Measurements from ENCODE around the gene CAPS. TPM values are rescaled to one million over a fixed set of nuclear protein-coding genes. Genes with fewer than 3 reads are reported as not detected.

The CAPS gene
- total RNA-seq, 1 experiment from 2014 or later = 0.92 TPM

GRCh38 chr19:5925830-5926427, 11.9 kb downstream of the CAPS start:
- intact Hi-C loops (cut with micrococcal nuclease; ENCODE audit: unreplicated experiment) = no loop called here
- CTCF ChIA-PET = interaction anchor here (0.6 to 1.1 kb wide), 2 partner anchors 96 to 104 kb away, joined by 3 read pairs; no protein-coding TSS in a partner anchor
- Histone ChIP-seq H3K4me1 (ENCODE audit: insufficient read depth, low read length, poor library complexity, severe bottlenecking) (no peaks in the 10 kb centered on the region), H3K9me3 (ENCODE audit: low read depth, low read length, poor library complexity, severe bottlenecking) (no peaks in the 10 kb centered on the region), H3K27ac (ENCODE audit: low read depth, low read length, poor library complexity, severe bottlenecking) (no peak overlapping the region), H3K36me3 (ENCODE audit: insufficient read depth, low read length, poor library complexity, severe bottlenecking) (peaks cover 81% of the 10 kb centered on the region), H3K4me3 (ENCODE audit: low read depth, low read length, poor library complexity, severe bottlenecking) (no peak overlapping the region), H3K27me3 (replicated peaks; ENCODE audit: insufficient read depth, low read depth, low read length, poor library complexity) (no peaks in the 10 kb centered on the region)
- no TSS peak for BruUV-seq (replicated peaks)
- no peak for DNase-seq (ENCODE audit: low spot score)
- TF ChIP-seq EZH2 (IDR thresholded peaks at IDR 0.05; ENCODE audit: borderline replicate concordance, low read depth, low read length, poor library complexity, severe bottlenecking) = no peak
- no peak for TF ChIP-seq CTCF (conservative IDR thresholded peaks at IDR 0.05; ENCODE audit: low read depth, low read length)
- POLR2A ChIA-PET (ENCODE audit: low non-redundant PET) = no interaction called here

- POLR2A ChIA-PET (ENCODE audit: low non-redundant PET) = no interaction called here
- H3K36me3 ChIP-seq (ENCODE audit: insufficient read depth, low read length, poor library complexity, severe bottlenecking) = peaks cover 84% of the 10 kb centered on the region
- no peaks in the 10 kb centered on the region for H3K27me3 ChIP-seq (replicated peaks; ENCODE audit: insufficient read depth, low read depth, low read length, poor library complexity)
- intact Hi-C loops (cut with micrococcal nuclease; ENCODE audit: unreplicated experiment) = no loop called here
- H3K4me1 ChIP-seq (ENCODE audit: insufficient read depth, low read length, poor library complexity, severe bottlenecking) = no peaks in the 10 kb centered on the region
- BruUV-seq (replicated peaks) = no TSS peak
- no peak overlapping the region for H3K27ac ChIP-seq (ENCODE audit: low read depth, low read length, poor library complexity, severe bottlenecking)
- no peak for TF ChIP-seq EZH2 (IDR thresholded peaks at IDR 0.05; ENCODE audit: borderline replicate concordance, low read depth, low read length, poor library complexity, severe bottlenecking)
- no peak for TF ChIP-seq CTCF (conservative IDR thresholded peaks at IDR 0.05; ENCODE audit: low read depth, low read length)
- CTCF ChIA-PET = no interaction called here
- no peaks in the 10 kb centered on the region for H3K9me3 ChIP-seq (ENCODE audit: low read depth, low read length, poor library complexity, severe bottlenecking)
- no peak for DNase-seq (ENCODE audit: low spot score)
- no peak overlapping the region for H3K4me3 ChIP-seq (ENCODE audit: low read depth, low read length, poor library complexity, severe bottlenecking)
These were observed 12.8 kb downstream of the CAPS start for GRCh38 chr19:5926641-5927440.

- no peaks in the 10 kb centered on the region for H3K9me3 ChIP-seq (ENCODE audit: low read depth, low read length, poor library complexity, severe bottlenecking)
- no TSS peak for BruUV-seq (replicated peaks)
- H3K27me3 ChIP-seq (replicated peaks; ENCODE audit: insufficient read depth, low read depth, low read length, poor library complexity) = no peaks in the 10 kb centered on the region
- no peak overlapping the region for H3K27ac ChIP-seq (ENCODE audit: low read depth, low read length, poor library complexity, severe bottlenecking)
- peaks cover 88% of the 10 kb centered on the region for H3K36me3 ChIP-seq (ENCODE audit: insufficient read depth, low read length, poor library complexity, severe bottlenecking)
- intact Hi-C loops (cut with micrococcal nuclease; ENCODE audit: unreplicated experiment) = no loop called here
- no peak for TF ChIP-seq EZH2 (IDR thresholded peaks at IDR 0.05; ENCODE audit: borderline replicate concordance, low read depth, low read length, poor library complexity, severe bottlenecking)
- no peaks in the 10 kb centered on the region for H3K4me1 ChIP-seq (ENCODE audit: insufficient read depth, low read length, poor library complexity, severe bottlenecking)
- ChIA-PET CTCF (no interaction called here), POLR2A (ENCODE audit: low non-redundant PET) (no interaction called here)
- no peak for DNase-seq (ENCODE audit: low spot score)
- H3K4me3 ChIP-seq (ENCODE audit: low read depth, low read length, poor library complexity, severe bottlenecking) = no peak overlapping the region
These were observed 13.4 kb downstream of the CAPS start for GRCh38 chr19:5927441-5927821.
